Sigmoid colon (tissue), 4 donors: Measurements from ENCODE around the gene ANO9.

Experiments used
- EP300 ChIP-seq, 4 donors: sonication (generic); formaldehyde crosslinking; IDR thresholded peaks; one replicate each; pipeline ENCODE4 v1.6.1; 2017; ENCODE audit warnings: antibody characterized with exemption in 4 of 4
- POLR2AphosphoS5 ChIP-seq, 4 donors: sonication (generic); formaldehyde crosslinking; IDR thresholded peaks; one replicate each; pipeline ENCODE4 v1.6.1; 2017; ENCODE audit warnings: antibody characterized with exemption in 4 of 4
- TF ChIP-seq, protein P1 (sequence below), 4 experiments: fragments of 450-650 bp in 3 of 4; fragments of 200-600 bp in 1 of 4; IDR thresholded peaks; one replicate each; pipeline ENCODE4 v1.5.1; 2016 to 2019; ENCODE audit warnings: antibody characterized with exemption in 4 of 4, mild to moderate bottlenecking in 3 of 4, moderate library complexity in 2 of 4

DNA sequence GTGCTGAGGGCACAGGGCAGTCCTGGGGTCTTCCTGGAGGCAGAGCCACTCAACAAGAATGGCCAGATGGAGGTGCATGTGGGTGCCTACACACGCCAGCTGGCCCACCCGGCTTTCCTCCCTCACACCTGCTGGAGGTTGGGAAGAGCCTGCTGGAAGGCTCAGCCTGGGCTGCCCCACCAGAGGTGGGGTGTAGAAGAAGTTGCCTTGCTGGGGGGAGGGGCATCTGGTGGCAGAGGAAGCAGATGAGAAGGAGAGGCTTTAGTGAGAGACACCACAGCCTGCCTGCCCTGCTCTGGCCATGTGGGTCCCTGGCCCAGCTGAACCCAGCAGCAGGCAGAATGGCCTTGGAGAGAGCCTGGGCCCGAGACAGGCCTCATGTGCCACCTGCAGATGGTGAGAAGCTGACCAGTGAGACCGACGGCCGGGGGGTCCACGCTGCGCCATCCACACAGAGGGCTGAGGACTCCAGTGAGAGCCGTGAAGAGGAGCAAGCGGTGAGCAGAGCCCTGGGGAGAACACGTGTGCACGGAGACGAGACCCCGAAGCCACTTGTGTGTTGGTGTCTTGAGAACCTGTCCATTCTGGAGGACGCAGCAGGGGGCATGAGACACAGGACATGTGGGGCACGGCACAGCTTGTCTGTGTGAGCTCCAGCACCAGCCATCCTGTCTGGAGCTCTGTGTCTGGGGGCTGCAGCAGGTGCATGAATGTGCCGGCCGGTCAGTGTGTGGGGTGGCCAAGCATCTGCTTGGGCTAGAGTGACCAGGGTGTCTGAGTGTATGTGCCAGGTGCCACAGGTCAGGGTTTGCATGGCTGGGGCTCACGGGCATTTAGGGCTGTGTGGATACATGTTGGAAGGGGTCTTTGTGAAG, 69.9 kb downstream of the ANO9 start:
- TF ChIP-seq EP300 (IDR thresholded peaks at IDR 0.05) (no peak), POLR2AphosphoS5 (IDR thresholded peaks at IDR 0.05) (no peak)
- TF ChIP-seq, protein P1, sequence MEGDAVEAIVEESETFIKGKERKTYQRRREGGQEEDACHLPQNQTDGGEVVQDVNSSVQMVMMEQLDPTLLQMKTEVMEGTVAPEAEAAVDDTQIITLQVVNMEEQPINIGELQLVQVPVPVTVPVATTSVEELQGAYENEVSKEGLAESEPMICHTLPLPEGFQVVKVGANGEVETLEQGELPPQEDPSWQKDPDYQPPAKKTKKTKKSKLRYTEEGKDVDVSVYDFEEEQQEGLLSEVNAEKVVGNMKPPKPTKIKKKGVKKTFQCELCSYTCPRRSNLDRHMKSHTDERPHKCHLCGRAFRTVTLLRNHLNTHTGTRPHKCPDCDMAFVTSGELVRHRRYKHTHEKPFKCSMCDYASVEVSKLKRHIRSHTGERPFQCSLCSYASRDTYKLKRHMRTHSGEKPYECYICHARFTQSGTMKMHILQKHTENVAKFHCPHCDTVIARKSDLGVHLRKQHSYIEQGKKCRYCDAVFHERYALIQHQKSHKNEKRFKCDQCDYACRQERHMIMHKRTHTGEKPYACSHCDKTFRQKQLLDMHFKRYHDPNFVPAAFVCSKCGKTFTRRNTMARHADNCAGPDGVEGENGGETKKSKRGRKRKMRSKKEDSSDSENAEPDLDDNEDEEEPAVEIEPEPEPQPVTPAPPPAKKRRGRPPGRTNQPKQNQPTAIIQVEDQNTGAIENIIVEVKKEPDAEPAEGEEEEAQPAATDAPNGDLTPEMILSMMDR (IDR thresholded peaks at IDR 0.05): no peak
